Measurements from ENCODE around the gene CFAP74.

Gene CFAP74, protein sequence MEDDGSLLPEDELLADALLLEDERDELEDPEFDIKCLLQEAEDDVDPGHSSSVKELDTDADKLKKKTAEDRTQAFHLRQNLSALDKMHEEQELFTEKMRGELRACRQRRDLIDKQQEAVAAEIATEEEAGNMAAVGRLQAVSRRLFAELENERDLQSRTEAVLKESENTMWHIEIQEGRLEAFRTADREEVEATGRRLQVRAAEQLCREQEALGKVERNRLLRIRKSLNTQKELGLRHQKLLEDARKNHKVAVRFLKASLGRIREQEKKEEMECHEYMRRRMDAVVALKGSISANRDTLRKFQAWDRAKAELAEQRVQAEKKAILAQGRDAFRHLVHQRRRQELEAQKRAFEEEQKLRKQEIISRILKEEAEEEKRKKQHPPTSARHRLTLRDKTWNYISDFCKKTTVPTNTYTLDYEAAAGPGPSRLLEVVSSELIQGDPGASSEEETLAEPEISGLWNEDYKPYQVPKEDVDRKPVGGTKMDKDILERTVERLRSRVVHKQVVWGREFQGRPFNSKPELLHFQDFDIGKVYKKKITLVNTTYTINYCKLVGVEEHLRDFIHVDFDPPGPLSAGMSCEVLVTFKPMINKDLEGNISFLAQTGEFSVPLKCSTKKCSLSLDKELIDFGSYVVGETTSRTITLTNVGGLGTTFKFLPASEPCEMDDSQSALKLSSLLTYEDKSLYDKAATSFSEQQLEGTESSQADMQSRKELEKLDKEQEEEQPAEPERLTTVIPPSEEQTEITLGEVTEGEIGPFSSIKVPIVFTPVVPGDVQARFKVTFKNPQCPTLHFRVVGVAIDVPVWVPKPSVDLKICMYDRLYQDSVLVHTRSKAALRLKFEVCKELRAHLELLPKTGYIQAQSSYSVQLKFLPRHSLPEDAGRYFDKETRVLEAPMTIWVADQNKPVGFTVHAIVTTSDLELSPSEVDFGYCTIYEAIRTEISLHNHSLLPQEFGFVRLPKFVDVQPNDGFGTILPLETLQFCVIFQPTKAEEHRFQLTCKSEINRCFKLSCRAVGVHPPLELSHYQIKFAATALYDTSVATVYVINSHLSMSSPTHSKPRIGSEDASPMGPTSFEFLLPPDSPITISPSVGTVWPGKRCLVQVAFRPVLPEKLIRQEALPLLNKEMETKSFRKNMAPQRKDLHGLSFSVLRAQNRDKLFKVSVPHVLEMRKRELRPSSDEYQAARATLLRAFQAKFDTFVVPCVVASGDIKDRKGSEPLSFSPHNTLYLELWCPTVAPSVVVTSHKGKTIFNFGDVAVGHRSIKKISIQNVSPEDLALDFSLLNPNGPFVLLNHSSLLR (N-terminal part only)

DNA sequence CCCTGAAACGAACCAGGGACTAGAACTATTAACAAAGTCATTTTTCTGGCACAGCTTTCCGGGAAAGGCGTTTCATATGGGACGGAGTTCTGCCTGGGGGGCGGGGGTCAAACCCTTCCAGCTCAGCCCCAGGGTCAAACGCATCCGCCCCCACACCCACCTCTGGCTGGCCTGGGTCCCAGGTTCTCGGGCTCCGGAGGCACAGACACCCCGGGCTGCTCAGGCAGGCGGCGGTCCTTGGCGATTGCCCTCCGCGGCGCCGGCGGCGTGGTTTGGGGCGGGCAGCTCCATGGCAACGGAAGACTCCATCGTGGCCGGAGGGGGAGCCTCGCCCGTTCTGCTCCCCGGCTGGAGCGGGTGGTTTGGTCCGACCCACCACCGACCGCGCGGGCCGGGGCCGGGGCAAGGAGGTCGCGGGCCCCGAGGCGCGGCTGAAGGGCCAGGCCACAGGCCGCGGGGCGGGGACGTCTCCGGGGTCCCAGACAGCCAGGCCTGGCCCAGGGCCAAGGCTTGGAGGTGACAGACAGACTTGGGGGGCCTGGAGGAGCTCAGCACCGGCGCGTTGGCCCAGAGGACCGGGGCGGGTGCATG, at the start of gene CFAP74:
CFAP74 (minus strand) TSS at position 246 of the 591 bp plus-strand sequence. CDS start 12,830 bp downstream, outside the sequence.
- DNase-seq (ENCODE audit: low read depth in 1 of 2, low spot score in 1 of 2), result no peak

- no peak for DNase-seq (ENCODE audit: low read depth in 1 of 2, low spot score in 1 of 2)
These were observed 49.6 kb upstream of the CFAP74 start for GRCh38 chr1:2053217-2053616.

- no peak for DNase-seq (ENCODE audit: low read depth in 1 of 2, low spot score in 1 of 2)
These were observed 49.2 kb upstream of the CFAP74 start for GRCh38 chr1:2052756-2053155.

GRCh38 chr1:2052054-2052679, 48.6 kb upstream of the CFAP74 start:
- no peak for DNase-seq (ENCODE audit: low read depth in 1 of 2, low spot score in 1 of 2)

DNA sequence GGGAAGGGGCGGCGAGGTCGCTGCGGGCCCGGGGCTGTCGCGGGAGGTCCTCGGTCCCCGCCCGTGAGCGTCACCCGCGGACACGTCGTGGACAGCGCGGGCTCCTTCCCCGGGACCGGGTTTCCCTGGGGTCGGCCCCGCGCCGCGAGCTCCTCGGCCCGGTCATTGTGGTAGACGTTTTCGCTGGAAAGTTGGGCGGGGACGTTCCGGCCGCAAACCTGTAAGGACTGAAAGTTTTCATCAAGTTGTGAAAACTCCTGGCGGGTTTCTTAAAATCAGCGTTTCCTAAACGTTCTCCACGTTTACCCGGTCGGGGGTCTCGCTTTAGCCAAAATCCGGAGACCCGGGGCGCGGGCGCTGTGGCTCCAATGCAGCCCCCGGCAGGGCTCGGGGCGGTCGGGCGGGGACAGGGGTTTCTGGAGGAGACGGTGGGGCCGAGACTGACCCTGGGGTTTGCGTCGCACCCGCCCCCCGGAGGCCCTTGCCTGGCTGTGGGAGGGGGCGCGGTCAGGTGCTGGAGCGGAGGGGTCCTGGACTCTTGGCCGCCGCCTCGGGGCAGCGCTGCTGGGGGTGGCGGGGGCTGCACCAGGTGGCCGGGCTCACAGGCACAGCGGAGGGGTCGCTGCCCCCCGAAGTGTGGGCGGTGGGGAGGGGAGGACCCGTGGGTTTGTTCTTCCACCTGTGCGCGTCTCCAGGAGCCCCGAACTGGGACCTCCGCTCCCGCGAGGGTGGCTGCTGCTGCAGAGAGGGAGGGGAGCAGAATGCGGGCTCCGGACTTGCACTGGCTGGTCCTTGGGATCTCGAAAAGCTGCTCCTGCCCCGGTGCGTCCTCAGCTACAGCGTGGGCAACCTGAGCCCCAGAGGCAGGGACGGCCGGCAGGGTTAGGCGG, 47.5 kb upstream of the CFAP74 start:
- no peak for DNase-seq (ENCODE audit: low read depth in 1 of 2, low spot score in 1 of 2)

DNA sequence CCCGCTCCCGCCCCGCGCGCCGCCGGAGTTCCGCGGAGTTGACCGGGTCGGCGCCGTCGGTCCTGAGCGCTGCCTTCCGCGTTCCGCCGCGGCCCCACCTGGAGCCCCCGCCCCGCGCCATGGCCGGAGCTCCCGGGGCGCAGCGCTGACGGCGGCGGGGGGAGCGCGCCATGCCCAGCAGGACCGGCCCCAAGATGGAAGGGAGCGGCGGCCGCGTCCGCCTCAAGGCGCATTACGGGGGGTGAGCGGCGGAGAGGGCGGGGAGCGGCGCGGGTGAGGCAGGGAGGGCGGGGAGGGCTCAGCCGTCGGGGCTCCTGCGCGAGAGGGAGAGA, 46.8 kb upstream of the CFAP74 start:
- no peak for DNase-seq (ENCODE audit: low read depth in 1 of 2, low spot score in 1 of 2)

DNA sequence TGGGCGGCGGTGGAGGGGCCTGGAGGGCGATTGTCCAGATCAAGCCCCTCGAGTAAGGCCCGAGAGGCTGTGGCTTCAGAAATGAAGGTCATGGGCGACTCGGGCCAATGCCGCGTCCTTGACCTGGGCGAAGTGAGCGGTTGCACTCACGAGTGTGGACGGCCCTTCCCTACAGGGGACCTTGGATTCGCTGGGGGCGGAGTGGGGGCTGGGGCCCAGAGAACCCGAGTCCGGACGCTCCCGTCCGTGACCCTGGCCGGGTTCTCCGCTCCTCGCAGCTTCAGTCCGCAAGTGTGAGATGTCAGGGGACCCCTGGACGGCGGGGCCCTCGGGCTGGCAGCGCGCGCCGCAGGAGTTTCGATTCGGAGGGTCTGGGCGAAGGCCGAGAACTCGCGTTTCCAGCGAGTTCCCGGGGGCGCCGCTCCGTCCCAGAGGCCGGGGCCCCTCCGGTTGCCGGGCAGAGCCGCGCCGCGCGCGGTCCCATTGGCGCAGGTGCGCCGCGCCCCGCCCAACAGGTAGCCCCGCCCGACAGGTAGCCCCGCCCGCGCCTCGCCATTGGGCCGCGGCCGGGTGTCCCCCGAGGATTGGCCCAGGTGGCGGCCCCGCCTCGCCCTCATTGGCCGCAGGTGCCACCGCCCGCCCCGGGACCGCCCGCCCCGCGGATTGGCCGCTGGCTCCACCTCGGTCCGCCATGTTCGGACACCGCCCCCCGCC, 46.3 kb upstream of the CFAP74 start, which contains the start of gene PRKCZ:
PRKCZ (plus strand) TSS at position 694 of the 714 bp plus-strand sequence. CDS start 220 bp downstream, outside the sequence.
- peak; percentile 89 to 96 for DNase-seq (ENCODE audit: low read depth in 1 of 2, low spot score in 1 of 2)

DNA sequence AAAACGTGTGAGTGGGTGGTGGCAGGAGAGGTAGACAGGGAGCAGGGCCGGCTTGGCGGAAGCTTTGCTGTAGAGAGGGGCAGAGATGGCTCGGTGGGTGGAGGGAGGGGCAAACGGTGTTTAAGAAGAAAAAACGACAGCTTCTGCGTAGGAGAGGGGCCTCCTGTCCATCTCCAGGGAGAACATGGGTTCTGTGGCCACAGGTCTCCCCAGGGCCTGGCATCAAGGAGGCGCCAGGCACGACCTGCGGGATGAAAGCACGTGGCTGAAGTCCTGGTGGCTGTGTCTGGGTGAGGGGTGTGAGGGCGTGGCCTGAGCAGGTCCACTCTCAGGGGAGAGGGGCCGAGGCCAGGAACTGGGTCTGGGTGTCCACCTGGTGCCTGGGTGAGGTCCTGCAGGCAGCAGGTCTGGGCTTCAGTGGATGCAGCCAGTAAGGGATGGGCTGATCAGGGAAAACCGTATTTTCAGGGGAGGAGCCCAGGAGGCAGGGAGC, 45.7 kb upstream of the CFAP74 start:
- no peak for DNase-seq (ENCODE audit: low read depth in 1 of 2, low spot score in 1 of 2)

DNA sequence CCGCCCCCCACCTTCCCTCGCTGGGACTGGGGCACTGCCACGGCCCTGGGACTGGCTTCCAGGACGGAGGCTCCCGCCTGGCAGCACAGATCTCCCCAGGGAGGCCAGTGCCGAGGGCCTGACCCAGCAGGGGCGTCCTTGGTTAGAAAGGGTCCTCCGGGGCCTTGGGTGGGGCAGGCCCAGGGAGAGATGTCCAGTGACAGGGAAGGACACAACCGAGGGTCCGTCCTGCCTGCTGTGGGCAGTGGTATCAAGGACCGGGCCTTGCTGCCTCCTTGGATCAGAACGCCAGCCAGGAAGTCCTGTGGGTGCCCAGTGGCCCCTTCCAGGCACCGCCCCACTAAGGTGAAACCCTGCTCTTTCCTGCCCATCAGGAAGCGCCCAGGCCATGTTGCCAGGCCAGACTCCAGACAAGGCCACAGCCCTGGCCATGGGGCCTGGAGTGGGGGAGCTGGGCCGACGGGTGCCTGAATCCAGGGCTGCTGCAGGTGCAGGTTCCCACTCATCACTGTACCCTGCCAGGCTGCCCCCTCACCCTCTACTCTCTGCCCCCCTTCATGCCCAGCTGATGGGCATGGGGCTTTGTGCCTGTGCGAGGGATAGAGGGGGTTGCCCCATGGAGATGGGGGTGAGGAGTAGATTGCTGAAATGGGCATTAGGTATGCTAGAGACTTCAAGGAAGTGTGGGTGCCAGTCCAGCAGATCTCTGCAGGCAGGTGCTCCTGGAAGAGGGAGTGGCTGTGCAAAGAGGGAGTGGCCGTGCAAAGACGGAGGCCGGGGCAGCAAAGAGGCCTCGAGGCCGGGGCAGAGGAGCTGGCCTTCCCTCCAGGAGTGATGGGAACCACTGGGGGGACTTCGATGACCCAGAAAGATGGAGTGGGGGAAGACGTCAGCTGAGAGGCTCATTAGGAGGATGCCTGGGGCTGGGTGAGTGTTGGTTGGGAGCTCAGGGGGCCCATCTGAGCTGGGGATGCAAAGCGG, 44.5 kb upstream of the CFAP74 start:
- DNase-seq (ENCODE audit: low read depth in 1 of 2, low spot score in 1 of 2), result no peak

GRCh38 chr1:2046953-2047748, 43.6 kb upstream of the CFAP74 start:
- no peak for DNase-seq (ENCODE audit: low read depth in 1 of 2, low spot score in 1 of 2)

GRCh38 chr1:2046174-2046917, 42.8 kb upstream of the CFAP74 start:
- no peak for DNase-seq (ENCODE audit: low read depth in 1 of 2, low spot score in 1 of 2)

GRCh38 chr1:2045468-2046173, 42.0 kb upstream of the CFAP74 start:
- DNase-seq (ENCODE audit: low read depth in 1 of 2, low spot score in 1 of 2), result no peak

- peak; percentile 66 to 77 for DNase-seq (ENCODE audit: low read depth in 1 of 2, low spot score in 1 of 2)
These were observed 41.1 kb upstream of the CFAP74 start for GRCh38 chr1:2044510-2045319.

GRCh38 chr1:2043886-2044285, 40.3 kb upstream of the CFAP74 start:
- no peak for DNase-seq (ENCODE audit: low read depth in 1 of 2, low spot score in 1 of 2)

Data from activated T-helper 1 cell treated with anti-CD3 and anti-CD28 coated beads, Interleukin-2, amount 50 U/mL, for 16 hours (primary cell).